K562 (cell line): Measurements from ENCODE around the gene PTAFR. TPM values are rescaled to one million over a fixed set of nuclear protein-coding genes. Genes with fewer than 3 reads are reported as not detected.

Experiments
- ATAC-seq: fragments of 200-7000 bp; cut with Tn5 transposase; 3 replicates; pipeline ENCODE4 v1.9.1; 2020; ENCODE audit warnings: moderate library complexity
- BruUV-seq: library from RNA; stranded (reverse); fragments of 400-500 nt; replicated peaks from 2 replicates; lab custom pipeline; 2021; lab: Mats Ljungman, UMichigan
- CTCF ChIA-PET: fragments of 300-600 bp; formaldehyde crosslinking; extraction: SDS; loops from one replicate; lab custom pipeline; 2021; ENCODE audit warnings: low intra/inter-chr PET ratio; lab: Yijun Ruan, JAX
- POLR2A ChIA-PET: fragments of 300-600, 350-650 bp; sonication (Branson Sonifier 250); formaldehyde crosslinking; extraction: SDS; loops from one replicate; lab custom pipeline; 2021; ENCODE audit warnings: antibody characterized with exemption, inconsistent platforms; lab: Yijun Ruan, JAX
- DNase-seq, 4 experiments: peaks; one replicate each; pipeline versions ENCODE4 v3.0.0 to v3.0.0-alpha.2; 2011 to 2018; ENCODE audit warnings: low spot score in 3 of 4, mixed read lengths in 3 of 4; ENCODE audit errors: extremely low read depth in 1 of 4
- FAIRE-seq: peaks from 2 replicates; lab custom pipeline; 2011; peaks lifted over from hg19 to GRCh38; lab: Jason Lieb, UNC
- H2AFZ ChIP-seq: 2 replicates; pipeline ENCODE4 v1.6.0; 2011; ENCODE audit warnings: low read depth, low read length, control low read depth, inconsistent platforms
- H3K27ac ChIP-seq: fragments of 200-600 bp; 3 replicates; pipeline ENCODE4 v1.8.0; 2011; ENCODE audit warnings: low read depth, mild to moderate bottlenecking, control low read depth, inconsistent platforms, low read length, moderate library complexity, mixed read lengths; ENCODE audit errors: extremely low read depth
- H3K27me3 ChIP-seq, 2 experiments: fragments of 300-600 bp in 1 of 2; 2 replicates in 1 of 2; 3 replicates in 1 of 2; pipeline versions ENCODE4 v1.6.0 to v1.8.0; 2011; ENCODE audit warnings: inconsistent platforms in 2 of 2, low read length in 2 of 2, mild to moderate bottlenecking in 1 of 2, mixed read lengths in 1 of 2, moderate library complexity in 1 of 2; ENCODE audit not compliant: control insufficient read depth in 2 of 2, insufficient read depth in 2 of 2
- H3K36me3 ChIP-seq: fragments of 300-600 bp; 3 replicates; pipeline ENCODE4 v1.8.0; 2011; ENCODE audit warnings: mild to moderate bottlenecking, low read length, inconsistent platforms; ENCODE audit not compliant: control insufficient read depth, insufficient read depth
- H3K4me1 ChIP-seq, 2 experiments: fragments of 200-600 bp in 1 of 2; replicated peaks in 1 of 2; 2 replicates in 1 of 2; 3 replicates in 1 of 2; pipeline versions ENCODE4 v1.5.1 to v1.8.0; 2011; ENCODE audit warnings: inconsistent platforms in 2 of 2, low read length in 2 of 2, mild to moderate bottlenecking in 1 of 2, mixed read lengths in 1 of 2, moderate library complexity in 1 of 2; ENCODE audit not compliant: control insufficient read depth in 2 of 2, insufficient read depth in 2 of 2
- H3K4me2 ChIP-seq: 2 replicates; pipeline ENCODE4 v1.6.1; 2011; ENCODE audit warnings: low read length, control low read depth, inconsistent platforms, mixed read lengths; ENCODE audit not compliant: insufficient read depth
- H3K4me3 ChIP-seq: fragments of 200-600 bp; sonication (generic), shearing (Covaris generic); 2 replicates; pipeline ENCODE4 v1.5.1; 2016; ENCODE audit warnings: control low read depth, inconsistent platforms
- H3K79me2 ChIP-seq: fragments of 200-600 bp; 3 replicates; pipeline ENCODE4 v1.8.0; 2011; ENCODE audit warnings: low read length, inconsistent platforms; ENCODE audit not compliant: control insufficient read depth, insufficient read depth
- H3K9ac ChIP-seq, 2 experiments: 2 replicates each; pipeline versions ENCODE4 v1.6.0 to v1.6.1; 2011; ENCODE audit warnings: low read depth in 2 of 2, low read length in 2 of 2, control low read depth in 1 of 2, inconsistent platforms in 1 of 2, mild to moderate bottlenecking in 1 of 2, mixed read lengths in 1 of 2; ENCODE audit not compliant: insufficient read depth in 1 of 2
- H3K9me1 ChIP-seq: one replicate; pipeline ENCODE4 v1.6.0; 2011; ENCODE audit warnings: inconsistent platforms, mild to moderate bottlenecking, low read length, moderate library complexity; ENCODE audit not compliant: control insufficient read depth, insufficient read depth
- H3K9me3 ChIP-seq: replicated peaks from 2 replicates; pipeline ENCODE4 v1.5.1; 2011; ENCODE audit warnings: low read depth, low read length, inconsistent platforms; ENCODE audit not compliant: control insufficient read depth, insufficient read depth
- H4K20me1 ChIP-seq: replicated peaks from 2 replicates; pipeline ENCODE4 v1.6.1; 2011; ENCODE audit warnings: low read length, inconsistent platforms, mixed read lengths; ENCODE audit not compliant: control insufficient read depth, insufficient read depth
- CBFA2T2 ChIP-seq: fragments of 450-650 bp; conservative IDR thresholded peaks from 2 replicates; pipeline ENCODE4 v1.6.1; 2017; ENCODE audit warnings: mild to moderate bottlenecking
- DACH1 ChIP-seq: fragments of 450-650 bp; IDR thresholded peaks from 2 replicates; pipeline ENCODE4 v1.6.1; 2018; ENCODE audit not compliant: partially characterized antibody
- HDAC1 ChIP-seq, 2 experiments: fragments of 450-650 bp; IDR thresholded peaks; 2 replicates each; pipeline ENCODE4 v1.6.1; 2016 to 2017; ENCODE audit warnings: inconsistent platforms in 1 of 2, mild to moderate bottlenecking in 1 of 2, moderate library complexity in 1 of 2
- HMGN3 ChIP-seq: IDR thresholded peaks from 2 replicates; pipeline ENCODE4 v1.6.1; 2011; ENCODE audit warnings: borderline replicate concordance, low read depth, mild to moderate bottlenecking, mixed read lengths, low read length; ENCODE audit not compliant: insufficient read length; ENCODE audit errors: extremely low read depth
- HNRNPK ChIP-seq: fragments of 200-400 bp; formaldehyde crosslinking; IDR thresholded peaks from one replicate; pipeline ENCODE4 v1.6.1; 2018; ENCODE audit warnings: mild to moderate bottlenecking, low read depth, low read length; ENCODE audit not compliant: poor library complexity, severe bottlenecking
- LCOR ChIP-seq: sonication (generic); formaldehyde crosslinking; IDR thresholded peaks from 2 replicates; pipeline ENCODE4 v1.8.0; 2022; ENCODE audit warnings: mild to moderate bottlenecking, missing genetic modification reagents
- MEF2A ChIP-seq: IDR thresholded peaks from 2 replicates; pipeline ENCODE4 v1.6.1; 2011; ENCODE audit warnings: low read depth, mild to moderate bottlenecking, low read length, moderate library complexity; ENCODE audit not compliant: control insufficient read depth
- NELFE ChIP-seq: IDR thresholded peaks from 2 replicates; pipeline ENCODE4 v1.6.1; 2011; ENCODE audit warnings: mild to moderate bottlenecking; ENCODE audit not compliant: insufficient read depth, insufficient read length
- NFXL1 ChIP-seq: fragments of 450-650 bp; formaldehyde crosslinking; IDR thresholded peaks from 2 replicates; pipeline ENCODE4 v1.4.0; 2021; ENCODE audit warnings: mild to moderate bottlenecking
- PCBP2 ChIP-seq: fragments of 200-400 bp; formaldehyde crosslinking; IDR thresholded peaks from 2 replicates; pipeline ENCODE4 v1.6.1; 2018; ENCODE audit warnings: low read length, low read depth, mild to moderate bottlenecking, moderate library complexity; ENCODE audit not compliant: poor library complexity, severe bottlenecking
- SRF ChIP-seq, 2 experiments: fragments of 250-450, 450-650 bp in 1 of 2; sonication (Bioruptor Pico) in 1 of 2; sonication (generic) in 1 of 2; formaldehyde crosslinking; IDR thresholded peaks; 2 replicates each; pipeline versions ENCODE4 v1.5.0 to v1.5.1; 2020 to 2022; ENCODE audit warnings: mild to moderate bottlenecking in 1 of 2, missing genetic modification reagents in 1 of 2
- STAT5B ChIP-seq: fragments of 250-450 bp; sonication (Bioruptor Pico); IDR thresholded peaks from 2 replicates; pipeline ENCODE4 v1.8.0; 2021; ENCODE audit warnings: mild to moderate bottlenecking, inconsistent platforms
- WGBS: fragments of 100-300 bp; shearing (Covaris generic); methylation state at CpG from one replicate; pipeline ENCODE4 v1.1.6; 2016; ENCODE audit warnings: low coverage, mixed read lengths; ENCODE audit not compliant: insufficient coverage; ENCODE audit errors: missing lambda C conversion rate; 5-methylcytosine and 5-hydroxymethylcytosine counted together
- in situ Hi-C: fragments of 300-500 bp; cut with MboI; formaldehyde crosslinking; loops from 4 replicates; pipeline ENCODE4 v1.15.0; 2018; ENCODE audit warnings: inconsistent platforms, mixed read lengths
- intact Hi-C: fragments of 100-400 bp; cut with micrococcal nuclease; formaldehyde crosslinking; loops from 2 replicates; pipeline ENCODE4 v1.14.2; 2022
- polyA plus RNA-seq, 8 experiments: library from polyadenylated mRNA; depleted of rRNA in 4 of 8; stranded (reverse) in 5 of 8; unstranded in 3 of 8; fragments of >200 nt; fragmentation: Nextera tagmentation in 2 of 8; fragmentation: Illumina TruSeq in 1 of 8; extraction: Ambion mirVana in 2 of 8; extraction: Trizol in 1 of 8; gene quantifications; 2 replicates each; pipeline versions ENCODE4 v1.2.1 to v1.2.3, GENCODE V29; 2011 to 2014; ENCODE audit warnings: inconsistent platforms in 1 of 8, missing spikeins in 1 of 8
- total RNA-seq, 7 experiments: library from RNA; depleted of rRNA in 6 of 7; stranded (reverse); fragments of >200 nt in 6 of 7; fragmentation: Illumina TruSeq in 2 of 7; extraction: Trizol in 2 of 7; gene quantifications; 2 replicates each; pipeline versions ENCODE4 v1.2.1 to v1.2.3, GENCODE V29; 2011 to 2021; ENCODE audit warnings: low replicate concordance in 1 of 7
- TF ChIP-seq, protein P1 (sequence below): sonication (generic); formaldehyde crosslinking; IDR thresholded peaks from 2 replicates; pipeline ENCODE4 v1.4.0; 2020; ENCODE audit warnings: mild to moderate bottlenecking, missing genetic modification reagents
- TF ChIP-seq, protein P2 (sequence below): fragments of 450-650 bp; conservative IDR thresholded peaks from 2 replicates; pipeline ENCODE4 v1.6.1; 2016; ENCODE audit warnings: missing genetic modification characterization, low read depth, mild to moderate bottlenecking, missing compliant biosample characterization, moderate library complexity
- TF ChIP-seq, protein P3 (sequence below): fragments of 250-450 bp; sonication (Bioruptor Pico); IDR thresholded peaks from 2 replicates; pipeline ENCODE4 v1.8.0; 2021; ENCODE audit warnings: borderline replicate concordance, mild to moderate bottlenecking, moderate library complexity; ENCODE audit not compliant: poor library complexity, severe bottlenecking
- TF ChIP-seq, protein P4 (sequence below): fragments of 250-450 bp; sonication (Bioruptor Pico); IDR thresholded peaks from 2 replicates; pipeline ENCODE4 v1.4.0; 2020; ENCODE audit warnings: borderline replicate concordance

Gene PTAFR
- total and polyA plus RNA-seq, 9 of the 15 experiments (the other 6 are each of a cell fraction or from before 2014, with no cell fraction given), result 0.15 to 0.55 (median 0.40) TPM; not detected in 1

DNA sequence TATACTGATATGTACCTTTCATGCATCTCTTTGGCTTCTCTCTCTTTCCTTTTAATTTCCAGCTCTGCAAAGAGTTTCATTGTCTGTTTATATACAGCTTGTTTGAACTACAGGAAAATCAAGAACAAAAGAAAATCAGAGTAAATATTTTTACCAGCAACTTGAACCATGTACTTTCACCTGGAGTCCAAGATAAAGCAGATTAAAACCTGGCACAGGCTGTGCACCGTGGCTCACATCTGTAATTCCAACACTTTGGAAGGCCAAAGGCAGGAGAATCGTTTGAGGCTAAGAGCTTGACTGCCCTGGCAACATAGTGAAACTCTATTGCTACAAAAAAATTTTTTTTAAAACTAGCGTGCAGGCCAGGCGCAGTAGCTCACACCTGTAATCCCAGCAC lies 28.8 kb upstream of the PTAFR start:
- intact Hi-C loops (no loop called here), in situ Hi-C loops (no loop called here)
- ATAC-seq, result no peak
- BruUV-seq, result no TSS peak
- H3K9ac ChIP-seq, result no peak overlapping the region
- DNase-seq, result no peak
- no peak for FAIRE-seq
- no peak overlapping the region for H3K4me2 ChIP-seq
- H3K4me1 ChIP-seq, result no peaks in the 10 kb centered on the region
- POLR2A ChIA-PET, result interaction anchor here (1.1 kb wide), 1 partner anchor 116 kb away, joined by 5 read pairs; no protein-coding TSS in a partner anchor
- H3K4me3 ChIP-seq, result no peak overlapping the region
- peaks cover 90% of the 10 kb centered on the region for H3K36me3 ChIP-seq
- no peak overlapping the region for H3K27ac ChIP-seq
- no peaks in the 10 kb centered on the region for H3K9me1 ChIP-seq
- no peaks in the 10 kb centered on the region for H4K20me1 ChIP-seq
- 80% methylated on average over 4 of the region's 4 CpGs for WGBS
- peaks cover 5% of the 10 kb centered on the region; the same call in 2 of the 3 replicates for H3K79me2 ChIP-seq
- no peaks in the 10 kb centered on the region for H3K27me3 ChIP-seq
- H3K9me3 ChIP-seq, result no peaks in the 10 kb centered on the region
- no peak overlapping the region for H2AFZ ChIP-seq
- CTCF ChIA-PET, result no interaction called here
- TF ChIP-seq MEF2A (no peak), NELFE (no peak), SRF (CRISPR knock-in tag; IDR thresholded peaks at IDR 0.05) (no peak), PCBP2 (no peak), NFXL1 (CRISPR knock-in tag) (no peak), HDAC1 (IDR thresholded peaks at IDR 0.05) (no peak), DACH1 (no peak), HMGN3 (no peak), LCOR (CRISPR knock-in tag) (no peak), STAT5B (no peak), HNRNPK (no peak), CBFA2T2 (no peak)
- TF ChIP-seq, protein P1, sequence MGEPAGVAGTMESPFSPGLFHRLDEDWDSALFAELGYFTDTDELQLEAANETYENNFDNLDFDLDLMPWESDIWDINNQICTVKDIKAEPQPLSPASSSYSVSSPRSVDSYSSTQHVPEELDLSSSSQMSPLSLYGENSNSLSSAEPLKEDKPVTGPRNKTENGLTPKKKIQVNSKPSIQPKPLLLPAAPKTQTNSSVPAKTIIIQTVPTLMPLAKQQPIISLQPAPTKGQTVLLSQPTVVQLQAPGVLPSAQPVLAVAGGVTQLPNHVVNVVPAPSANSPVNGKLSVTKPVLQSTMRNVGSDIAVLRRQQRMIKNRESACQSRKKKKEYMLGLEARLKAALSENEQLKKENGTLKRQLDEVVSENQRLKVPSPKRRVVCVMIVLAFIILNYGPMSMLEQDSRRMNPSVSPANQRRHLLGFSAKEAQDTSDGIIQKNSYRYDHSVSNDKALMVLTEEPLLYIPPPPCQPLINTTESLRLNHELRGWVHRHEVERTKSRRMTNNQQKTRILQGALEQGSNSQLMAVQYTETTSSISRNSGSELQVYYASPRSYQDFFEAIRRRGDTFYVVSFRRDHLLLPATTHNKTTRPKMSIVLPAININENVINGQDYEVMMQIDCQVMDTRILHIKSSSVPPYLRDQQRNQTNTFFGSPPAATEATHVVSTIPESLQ (CRISPR knock-in tag), result no peak
- TF ChIP-seq, protein P2, sequence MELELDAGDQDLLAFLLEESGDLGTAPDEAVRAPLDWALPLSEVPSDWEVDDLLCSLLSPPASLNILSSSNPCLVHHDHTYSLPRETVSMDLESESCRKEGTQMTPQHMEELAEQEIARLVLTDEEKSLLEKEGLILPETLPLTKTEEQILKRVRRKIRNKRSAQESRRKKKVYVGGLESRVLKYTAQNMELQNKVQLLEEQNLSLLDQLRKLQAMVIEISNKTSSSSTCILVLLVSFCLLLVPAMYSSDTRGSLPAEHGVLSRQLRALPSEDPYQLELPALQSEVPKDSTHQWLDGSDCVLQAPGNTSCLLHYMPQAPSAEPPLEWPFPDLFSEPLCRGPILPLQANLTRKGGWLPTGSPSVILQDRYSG, result no peak
- TF ChIP-seq, protein P3, sequence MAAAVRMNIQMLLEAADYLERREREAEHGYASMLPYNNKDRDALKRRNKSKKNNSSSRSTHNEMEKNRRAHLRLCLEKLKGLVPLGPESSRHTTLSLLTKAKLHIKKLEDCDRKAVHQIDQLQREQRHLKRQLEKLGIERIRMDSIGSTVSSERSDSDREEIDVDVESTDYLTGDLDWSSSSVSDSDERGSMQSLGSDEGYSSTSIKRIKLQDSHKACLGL (CRISPR knock-in tag), result no peak
- TF ChIP-seq, protein P4, sequence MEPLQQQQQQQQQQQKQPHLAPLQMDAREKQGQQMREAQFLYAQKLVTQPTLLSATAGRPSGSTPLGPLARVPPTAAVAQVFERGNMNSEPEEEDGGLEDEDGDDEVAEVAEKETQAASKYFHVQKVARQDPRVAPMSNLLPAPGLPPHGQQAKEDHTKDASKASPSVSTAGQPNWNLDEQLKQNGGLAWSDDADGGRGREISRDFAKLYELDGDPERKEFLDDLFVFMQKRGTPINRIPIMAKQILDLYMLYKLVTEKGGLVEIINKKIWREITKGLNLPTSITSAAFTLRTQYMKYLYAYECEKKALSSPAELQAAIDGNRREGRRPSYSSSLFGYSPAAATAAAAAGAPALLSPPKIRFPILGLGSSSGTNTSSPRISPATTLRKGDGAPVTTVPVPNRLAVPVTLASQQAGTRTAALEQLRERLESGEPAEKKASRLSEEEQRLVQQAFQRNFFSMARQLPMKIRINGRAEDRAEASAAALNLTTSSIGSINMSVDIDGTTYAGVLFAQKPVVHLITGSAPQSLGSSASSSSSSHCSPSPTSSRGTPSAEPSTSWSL (CRISPR knock-in tag), result no peak
